ENCODE results near the gene TMEM87B. TPM values are rescaled to one million over a fixed set of nuclear protein-coding genes. Genes with fewer than 3 reads are reported as not detected.

TMEM87B gene
- total RNA-seq, 1 experiment from 2014 or later = 10.5 TPM

- H2BK12ac ChIP-seq (ENCODE audit: insufficient read length, low read depth, low read length) = no peak overlapping the region
- no peak overlapping the region for H2AFZ ChIP-seq (ENCODE audit: low read length)
- no peaks in the 10 kb centered on the region for H3K79me1 ChIP-seq (ENCODE audit: insufficient read depth, low read depth, low read length, poor library complexity, severe bottlenecking)
- no peak overlapping the region for H3K56ac ChIP-seq (ENCODE audit: insufficient read length, low read depth, low read length)
- H3K4ac ChIP-seq (ENCODE audit: low read depth, low read length) = no peak overlapping the region
- H3K27ac ChIP-seq (ENCODE audit: insufficient read length, low read depth, low read length) = no peak overlapping the region
- WGBS (ENCODE audit: extremely low coverage, insufficient read length, low lambda C conversion rate) = no CpG with 5 or more reads among the region's 10 CpGs
- no peaks in the 10 kb centered on the region for H4K20me1 ChIP-seq (ENCODE audit: control insufficient read depth, insufficient read depth, insufficient read length)
- H3T11ph ChIP-seq (ENCODE audit: low read length) = no peak overlapping the region
- no peak overlapping the region for H3K4me2 ChIP-seq (ENCODE audit: insufficient read depth, insufficient read length, low read length)
- Mint-ChIP-seq H3K27me3 (ENCODE audit: low read depth) (no peaks in the 10 kb centered on the region; the same call in 1 of the 2 replicates), H3K4me1 (peaks cover 21 to 24% of the 10 kb centered on the region in 2 experiments), H3K9me3 (no peaks in the 10 kb centered on the region), H3K36me3 (ENCODE audit: insufficient read depth in 1 of 3, low read depth in 3 of 3) (no peaks in the 10 kb centered on the region; a peak in 1 of 7 replicates), H3K27ac (no peak overlapping the region; a peak in 1 of 7 replicates), H3K4me3 (no peak overlapping the region; a peak in 1 of 5 replicates)
- H2BK20ac ChIP-seq (ENCODE audit: low read depth, low read length, poor library complexity, severe bottlenecking) = no peak overlapping the region
- no peak for TF ChIP-seq CTCF (conservative IDR thresholded peaks at IDR 0.05)
- no peak for DNase-seq
- H3K23ac ChIP-seq (ENCODE audit: insufficient read length, low read depth, low read length) = no peak overlapping the region
- H2BK15ac ChIP-seq (ENCODE audit: low read depth, low read length) = no peak overlapping the region
- H4K5ac ChIP-seq (ENCODE audit: insufficient read length, low read depth, low read length) = no peak overlapping the region
- H2BK5ac ChIP-seq (ENCODE audit: insufficient read length, low read length) = no peak overlapping the region
- no peak overlapping the region for H4K91ac ChIP-seq (ENCODE audit: insufficient read length, low read depth, low read length)
- no peaks in the 10 kb centered on the region for H3K9me3 ChIP-seq (ENCODE audit: control insufficient read depth, low read depth, low read length)
- peaks cover 3% of the 10 kb centered on the region; the same call in 1 of the 2 replicates for H3K4me1 ChIP-seq (ENCODE audit: insufficient read depth, low read length)
- no peak overlapping the region for H3K18ac ChIP-seq (ENCODE audit: insufficient read length, low read depth, low read length)
- H3K27me3 ChIP-seq (ENCODE audit: insufficient read depth, low read length) = no peaks in the 10 kb centered on the region
- no peak overlapping the region for H4K8ac ChIP-seq (replicated peaks; ENCODE audit: insufficient read length, low read depth, low read length)
- no peak overlapping the region for H3K9ac ChIP-seq (ENCODE audit: extremely low read depth, insufficient read length, low read length)
- H3K23me2 ChIP-seq (ENCODE audit: insufficient read length, low read depth, low read length, poor library complexity, severe bottlenecking) = no peaks in the 10 kb centered on the region
- no peak overlapping the region for H2BK120ac ChIP-seq (ENCODE audit: low read depth, low read length, poor library complexity, severe bottlenecking)
- no peak overlapping the region for H3K14ac ChIP-seq (ENCODE audit: insufficient read depth, low read length)
- H2AK5ac ChIP-seq (ENCODE audit: insufficient read length, low read length) = no peak overlapping the region
- no peaks in the 10 kb centered on the region for H3K79me2 ChIP-seq (ENCODE audit: insufficient read depth, low read length)
Observed at GRCh38 chr2:112152476-112153178, 97.6 kb downstream of the TMEM87B start.
